Cerebellar cortex (tissue), 1 donor: ENCODE results near the gene ANKRD28.
"Not testable (repeated sequence)": the region's sequence is repeated elsewhere in the genome, so short reads cannot be mapped to it uniquely, and the experiment has no call there.

ENCODE experiments used
- DNase-seq: peaks from one replicate; pipeline ENCODE4 v3.0.0-alpha.2; 2015; ENCODE audit warnings: low spot score

Gene ANKRD28

DNA sequence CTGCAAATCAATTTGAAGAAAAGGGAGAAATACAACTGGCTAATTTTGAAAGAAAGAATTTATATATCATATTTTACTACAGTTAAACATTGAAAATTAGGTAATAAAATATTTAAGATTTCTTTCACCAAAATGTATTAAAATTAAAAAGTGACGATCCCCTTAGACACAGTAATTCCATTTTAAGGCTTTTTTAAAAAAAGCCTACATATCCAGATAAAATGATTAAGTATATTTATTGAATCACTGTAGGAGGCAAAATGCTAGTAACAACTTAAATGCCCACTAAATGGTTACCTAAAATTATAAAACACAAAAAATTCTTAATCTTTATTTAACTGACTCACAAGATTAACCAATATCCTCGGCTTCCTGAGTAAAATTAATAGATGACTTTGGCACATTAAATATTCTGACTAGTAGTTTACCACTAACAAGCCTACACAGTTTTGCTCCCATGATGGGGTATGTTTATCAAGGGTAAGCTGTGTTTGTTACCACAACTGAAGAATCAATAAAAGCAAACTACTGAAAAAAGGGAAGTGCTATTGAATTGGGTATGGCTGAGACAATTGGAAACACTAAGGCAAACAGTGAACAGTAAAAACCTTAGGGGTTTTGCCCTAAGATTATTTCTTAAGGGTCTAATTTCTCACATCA is 28.4 kb downstream of the ANKRD28 start:
- no peak for DNase-seq

DNA sequence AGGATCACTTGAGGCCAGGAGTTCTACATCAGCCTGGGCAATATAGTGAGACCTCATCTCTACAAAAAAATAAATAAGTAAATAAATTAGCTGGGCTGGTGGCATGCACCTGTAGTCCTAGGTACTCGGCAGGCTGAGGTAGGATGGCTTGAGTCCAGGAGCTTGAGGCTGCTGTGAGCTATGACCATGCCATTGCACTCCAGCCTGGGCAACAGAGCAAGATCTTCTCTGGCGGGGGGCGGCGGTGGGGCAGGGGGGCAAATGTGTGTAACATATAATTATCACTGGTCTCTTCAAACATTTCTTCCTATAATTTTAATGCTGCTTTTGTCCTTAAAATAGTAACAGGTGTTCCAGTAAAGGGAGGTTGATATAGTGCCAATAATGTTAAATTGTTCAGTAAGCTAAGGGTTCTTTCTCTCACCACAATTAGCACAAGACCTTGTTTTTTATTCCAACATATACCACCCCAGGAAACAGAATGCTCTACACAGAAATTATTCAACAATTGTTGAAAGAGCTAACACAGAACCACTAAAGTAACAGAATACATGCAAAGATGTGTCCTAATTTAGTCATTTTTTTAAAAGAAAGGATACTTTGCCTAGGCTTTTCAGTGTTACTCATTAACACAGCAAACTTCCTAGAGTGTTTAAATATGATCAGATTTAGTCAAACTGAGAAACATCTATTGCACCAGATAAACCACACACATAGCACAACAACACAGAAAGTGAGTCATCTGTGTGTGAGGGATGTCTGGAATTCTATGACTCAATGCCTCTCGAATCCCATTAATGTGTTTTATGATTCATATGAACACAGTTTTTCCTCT is 29.1 kb downstream of the ANKRD28 start:
- peak; percentile 60 for DNase-seq

DNA sequence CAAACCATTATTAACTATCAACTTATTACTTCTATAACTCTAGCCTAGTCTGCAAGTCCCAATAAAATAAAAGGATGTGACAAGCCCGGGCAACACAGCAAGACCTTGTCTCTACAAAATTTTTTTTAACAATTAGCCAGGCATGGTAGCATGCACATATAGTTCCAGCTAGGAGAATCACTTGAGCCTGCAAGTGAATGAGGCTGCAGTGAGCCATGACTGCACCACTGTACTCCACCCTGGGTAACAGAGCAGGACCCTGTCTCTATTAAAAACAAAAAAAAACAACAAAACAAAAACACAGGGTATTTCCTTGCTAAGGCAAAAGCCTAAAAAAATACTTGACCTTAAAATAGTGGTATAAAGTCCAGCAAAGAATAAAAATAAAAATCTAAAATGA is 31.4 kb downstream of the ANKRD28 start:
- no peak for DNase-seq

DNA sequence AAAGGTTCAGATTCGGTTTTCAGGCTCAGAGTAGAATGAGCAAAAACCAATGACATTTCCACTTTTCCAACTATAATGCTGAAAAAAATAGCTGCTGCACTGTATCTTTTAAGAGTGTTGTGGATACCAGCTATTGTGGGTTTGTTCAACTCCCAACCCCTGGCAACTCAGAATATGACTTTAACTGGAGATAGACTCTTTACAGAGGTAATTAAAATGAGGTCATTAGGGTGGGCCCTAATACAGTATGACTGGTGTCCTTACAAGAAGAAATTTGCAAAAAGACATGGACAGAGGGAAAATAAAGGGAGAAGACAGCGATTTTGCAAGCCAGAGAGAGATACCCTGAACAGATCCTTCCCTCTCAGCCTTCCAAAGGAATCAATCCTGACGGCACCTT is 39.5 kb downstream of the ANKRD28 start:
- no peak for DNase-seq

DNA sequence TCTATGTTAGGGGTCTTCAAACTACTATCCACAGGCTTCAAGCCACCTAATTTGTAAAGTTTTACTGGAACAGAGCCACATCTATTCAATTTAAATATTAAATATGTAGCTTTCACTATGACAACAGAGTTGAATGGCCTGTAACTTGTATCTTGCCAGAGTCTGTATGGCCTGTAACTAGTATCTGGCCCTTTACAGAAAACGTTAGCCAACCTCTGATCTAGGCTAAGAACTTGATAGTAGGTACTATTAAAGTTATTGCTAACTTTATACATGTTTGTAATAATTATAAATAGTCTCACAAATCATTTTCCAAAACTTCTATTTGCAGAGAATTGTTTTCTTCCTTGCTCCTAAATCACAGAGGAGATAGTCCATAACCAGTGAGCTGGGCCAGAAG is 40.0 kb downstream of the ANKRD28 start:
- no peak for DNase-seq

DNA sequence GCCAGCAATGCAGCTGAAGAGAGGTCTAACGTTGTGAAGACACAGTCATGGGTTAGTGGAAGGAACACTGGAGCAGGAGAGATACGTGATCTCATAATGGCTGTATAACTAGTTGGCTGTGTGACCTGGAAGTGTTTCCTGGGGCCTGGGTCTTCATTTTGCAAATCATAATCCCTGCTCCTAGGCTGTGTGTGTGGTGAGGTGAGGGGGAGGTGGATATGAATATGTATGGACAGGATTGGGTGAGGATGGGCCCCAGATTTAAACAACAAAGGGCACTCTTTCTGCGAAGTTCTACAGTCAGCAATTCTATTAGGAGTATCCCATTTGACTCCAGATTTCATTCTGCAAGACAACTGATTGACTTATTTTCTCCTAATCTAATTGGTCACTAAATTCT is 41.3 kb downstream of the ANKRD28 start:
- DNase-seq = no peak

DNA sequence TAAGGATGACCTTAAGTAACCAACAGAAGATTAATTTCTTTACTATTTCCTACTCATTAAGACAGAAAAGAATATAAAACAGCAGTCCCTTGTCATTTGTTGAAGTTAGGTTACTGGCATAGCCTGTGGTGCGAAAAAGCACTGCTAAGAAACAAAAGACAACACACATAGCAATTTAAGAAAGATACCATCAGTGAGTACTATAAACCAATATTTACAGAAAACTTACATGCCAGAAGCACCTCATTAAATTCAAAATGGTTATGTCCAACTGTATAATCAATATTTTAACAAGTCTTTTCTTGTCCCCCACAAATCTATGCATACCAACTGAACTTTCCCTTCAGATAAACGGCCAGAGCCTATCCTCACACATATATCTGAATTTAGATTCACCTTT is 42.0 kb downstream of the ANKRD28 start:
- DNase-seq = no peak

DNA sequence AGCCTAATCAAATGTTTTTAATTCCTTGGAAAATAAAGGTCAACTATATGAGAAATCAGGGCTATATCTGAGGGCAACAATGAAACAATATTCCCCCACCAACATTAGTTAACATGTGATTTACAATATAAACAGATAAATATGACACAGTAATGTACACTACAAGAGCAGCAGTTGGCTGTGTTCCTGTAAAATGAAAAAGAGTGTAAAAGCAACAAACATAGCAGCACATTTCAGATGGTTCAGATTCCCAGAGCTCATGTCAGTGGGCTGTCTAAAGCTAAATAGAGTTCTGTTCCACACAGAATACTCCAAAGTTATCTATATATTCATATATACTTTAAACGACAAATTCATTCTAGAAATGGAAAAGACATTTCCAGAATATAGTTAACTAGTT is 42.6 kb downstream of the ANKRD28 start:
- no peak for DNase-seq

DNA sequence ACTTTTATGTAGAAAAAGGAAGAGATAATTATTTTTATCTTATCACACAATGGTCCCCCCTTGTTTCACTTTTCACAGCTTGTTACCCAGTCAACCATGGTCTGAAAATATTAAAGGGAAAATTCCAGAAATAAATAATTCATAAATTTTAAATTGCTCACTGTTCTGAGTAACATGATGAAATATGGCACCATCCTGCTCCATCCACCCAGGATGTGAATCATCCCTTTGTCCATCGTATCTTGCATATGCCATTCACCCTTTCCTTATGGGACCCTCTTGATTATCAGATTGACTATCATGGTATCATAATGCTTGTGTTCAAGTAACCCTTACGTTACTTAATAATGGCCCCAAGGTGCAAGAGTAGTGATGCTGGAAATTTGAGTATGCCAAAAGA is 43.7 kb downstream of the ANKRD28 start:
- no peak for DNase-seq

DNA sequence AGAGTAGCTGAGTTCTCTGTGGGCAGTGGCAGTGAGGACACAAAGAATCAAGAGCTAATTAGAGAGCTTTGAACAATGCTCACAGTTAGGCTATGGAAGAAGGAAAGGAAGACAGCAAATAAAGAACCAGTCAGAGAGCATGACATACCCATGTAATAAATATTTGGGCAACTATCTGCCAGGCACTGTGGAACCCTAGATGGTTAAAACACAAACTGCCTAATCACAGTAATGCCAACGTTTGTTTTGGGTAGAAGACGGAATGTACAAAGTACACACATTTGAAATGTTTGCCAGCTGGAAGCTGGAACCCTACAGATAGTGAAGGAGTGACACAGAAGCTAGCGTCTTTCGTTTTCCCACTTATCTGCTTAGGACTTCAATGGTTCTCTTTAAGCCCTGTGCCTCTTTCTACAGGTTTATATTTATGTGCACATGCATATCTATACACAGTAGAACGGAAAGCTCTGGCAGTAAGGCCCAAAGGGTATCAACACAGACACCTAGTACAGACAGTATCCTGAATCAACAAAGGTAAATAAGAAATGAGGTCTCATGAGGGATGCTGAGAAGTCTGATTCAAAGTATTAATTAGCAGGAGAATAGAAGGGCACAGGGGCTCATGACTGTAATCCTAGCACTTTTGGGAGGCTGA is 44.6 kb downstream of the ANKRD28 start:
- peak; percentile 56 for DNase-seq

DNA sequence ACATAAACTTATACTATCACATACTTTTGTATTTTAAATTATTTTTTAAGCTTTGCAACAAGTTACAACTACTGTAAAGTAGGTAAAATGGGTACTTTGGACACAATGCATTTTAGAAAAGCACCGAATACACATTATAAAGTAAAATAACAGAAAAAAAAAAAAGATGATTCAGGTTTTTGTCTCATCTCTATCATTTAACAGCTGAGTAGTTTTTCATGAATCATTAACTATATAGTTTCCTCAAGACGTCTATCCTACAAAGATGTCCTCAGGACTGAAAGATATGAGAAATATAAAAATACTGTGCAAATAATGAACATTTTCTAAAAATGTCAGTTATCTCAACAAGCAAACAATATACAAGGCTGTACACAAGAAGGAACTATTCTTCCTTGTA is 46.9 kb downstream of the ANKRD28 start:
- DNase-seq = no peak

DNA sequence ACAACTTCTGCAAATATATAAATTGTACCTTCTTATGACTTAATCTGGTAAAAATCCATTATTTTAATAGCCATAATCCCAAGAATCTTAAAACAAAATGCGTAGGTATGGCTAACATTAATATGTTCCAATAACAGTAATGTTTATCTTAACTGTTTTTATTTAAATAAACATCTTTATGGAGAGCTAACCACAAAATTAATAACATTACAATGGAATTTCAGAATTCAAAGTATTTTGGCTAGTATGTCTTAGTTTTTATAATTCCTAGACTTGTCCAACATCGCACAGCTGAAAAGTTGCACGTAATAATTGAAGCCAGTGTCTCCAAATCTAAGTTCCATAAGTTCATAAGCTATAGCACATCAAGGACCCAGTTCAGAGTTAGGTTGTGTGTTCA is 47.6 kb downstream of the ANKRD28 start:
- DNase-seq = no peak

DNA sequence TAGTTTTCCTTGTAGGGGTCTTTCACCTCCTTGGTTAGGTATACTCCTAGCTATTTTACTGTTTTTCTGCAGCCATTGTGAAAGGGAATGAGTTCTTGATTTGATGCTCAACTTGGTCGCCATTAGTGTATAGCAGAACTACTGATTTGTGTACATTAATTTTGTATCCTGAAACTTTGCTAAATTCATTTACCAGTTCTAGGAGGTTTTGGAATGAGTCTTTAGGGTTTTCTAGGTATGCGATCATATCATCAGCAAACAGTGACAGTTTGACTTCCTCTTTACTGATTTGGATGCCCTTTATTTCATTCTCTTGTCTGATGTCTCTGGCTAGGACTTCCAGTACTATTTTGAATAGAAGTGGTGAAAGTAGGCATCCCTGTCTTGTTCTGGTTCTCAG is 51.9 kb downstream of the ANKRD28 start:
- not testable (repeated sequence) for DNase-seq

DNA sequence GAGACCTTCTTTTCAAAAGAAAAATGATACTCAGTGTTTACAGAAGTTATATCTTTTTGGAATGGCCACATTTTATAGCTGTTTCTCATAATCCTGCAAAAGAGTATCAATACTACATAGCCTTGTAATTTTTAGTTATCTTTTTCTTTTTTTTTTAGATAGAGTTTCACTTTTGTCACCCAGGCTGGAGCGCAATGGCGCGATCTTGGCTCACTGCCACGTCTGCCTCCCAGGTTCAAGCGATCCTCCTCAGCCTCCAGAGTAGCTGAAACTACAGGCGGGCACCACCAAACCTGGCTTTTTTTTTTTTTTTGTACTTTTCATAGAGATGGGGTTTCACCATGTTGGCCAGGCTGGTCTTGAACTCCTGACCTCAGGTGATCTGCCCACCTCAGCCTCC is 53.6 kb downstream of the ANKRD28 start:
- DNase-seq = no peak

DNA sequence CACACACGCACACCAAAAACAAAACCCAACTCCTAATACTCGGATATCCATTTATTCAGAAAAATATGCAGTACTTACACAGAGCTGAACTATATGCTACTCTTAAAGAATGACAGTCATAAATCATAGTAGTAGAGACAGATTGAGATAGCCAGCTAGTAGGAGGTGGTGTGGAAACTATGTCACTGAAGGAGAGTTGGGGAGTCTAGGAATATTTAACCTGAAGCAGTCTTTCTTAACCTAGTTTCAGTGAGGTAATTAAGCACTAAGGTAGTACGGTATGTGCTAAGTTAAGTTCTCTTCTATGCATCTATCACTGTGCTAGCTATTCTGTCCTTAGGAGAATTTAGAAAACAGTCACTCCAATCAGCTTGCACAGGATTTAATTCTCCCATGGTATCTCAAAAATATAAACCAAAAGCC is 54.2 kb downstream of the ANKRD28 start:
- no peak for DNase-seq

DNA sequence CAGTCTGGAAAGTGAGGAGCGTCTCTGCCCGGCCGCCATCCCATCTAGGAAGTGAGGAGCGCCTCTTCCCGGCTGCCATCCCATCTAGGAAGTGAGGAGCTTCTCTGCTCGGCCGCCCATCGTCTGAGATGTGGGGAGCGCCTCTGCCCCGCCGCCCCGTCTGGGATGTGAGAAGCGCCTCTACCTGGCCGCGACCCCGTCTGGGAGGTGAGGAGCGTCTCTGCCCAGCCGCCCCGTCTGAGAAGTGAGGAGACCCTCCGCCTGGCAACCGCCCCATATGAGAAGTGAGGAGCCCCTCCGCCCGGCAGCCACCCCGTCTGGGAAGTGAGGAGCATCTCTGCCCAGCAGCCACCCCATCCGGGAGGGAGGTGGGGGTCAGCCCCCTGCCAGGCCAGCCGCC is 55.5 kb downstream of the ANKRD28 start:
- DNase-seq = not testable (repeated sequence)

DNA sequence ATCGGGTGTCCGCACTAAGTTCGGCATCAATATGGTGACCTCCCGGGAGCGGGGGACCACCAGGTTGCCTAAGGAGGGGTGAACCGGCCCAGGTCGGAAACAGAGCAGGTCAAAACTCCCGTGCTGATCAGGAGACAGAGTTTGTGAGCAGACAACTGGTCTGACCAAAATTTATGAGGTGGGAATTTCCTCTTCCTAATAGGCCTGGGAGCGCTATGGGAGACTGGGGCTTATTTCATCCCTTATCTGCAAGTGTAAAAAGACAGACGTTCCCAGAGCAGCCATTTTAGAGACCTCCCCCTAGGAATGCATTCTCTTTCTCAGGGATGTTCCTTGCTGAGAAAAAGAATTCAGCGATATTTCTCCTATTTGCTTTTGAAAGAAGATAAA is 59.2 kb downstream of the ANKRD28 start:
- not testable (repeated sequence) for DNase-seq

DNA sequence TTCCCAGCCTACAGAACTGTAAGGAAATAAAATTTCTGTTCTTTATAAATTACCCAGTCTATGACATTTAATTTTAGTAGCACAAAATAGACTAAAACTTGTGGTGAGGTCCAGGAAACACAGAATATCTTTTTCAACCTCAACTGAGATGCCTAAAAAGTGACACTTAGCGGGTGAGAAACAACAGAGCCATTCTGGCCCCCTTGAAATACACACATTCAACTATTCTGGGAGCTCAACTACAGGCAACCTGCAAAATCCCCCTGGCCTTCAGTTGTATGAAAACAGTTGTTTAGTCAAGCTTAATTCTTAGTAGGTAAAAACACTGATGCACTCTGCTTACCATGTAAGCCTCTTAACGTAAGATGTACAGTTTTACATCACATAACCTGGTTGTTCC is 66.8 kb downstream of the ANKRD28 start:
- DNase-seq = no peak

DNA sequence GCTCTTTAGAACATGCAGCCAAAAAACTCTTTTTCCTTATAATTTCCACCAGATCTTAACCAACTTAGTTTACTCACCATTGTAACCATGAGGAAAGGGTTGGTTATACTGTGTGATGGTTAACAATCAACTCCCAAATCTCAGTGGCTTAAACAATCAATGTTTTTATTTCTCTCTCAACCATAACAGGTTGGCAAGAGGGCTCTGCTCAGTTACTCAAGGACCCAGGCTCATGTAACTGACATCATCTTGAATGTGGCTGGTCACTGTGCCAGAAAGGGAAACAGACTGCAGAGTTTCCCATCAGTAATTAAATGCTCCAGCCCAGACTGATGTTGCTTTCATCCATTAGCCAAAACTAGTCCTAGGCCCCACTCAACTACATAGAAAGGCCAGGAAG is 69.0 kb downstream of the ANKRD28 start:
- DNase-seq = no peak

DNA sequence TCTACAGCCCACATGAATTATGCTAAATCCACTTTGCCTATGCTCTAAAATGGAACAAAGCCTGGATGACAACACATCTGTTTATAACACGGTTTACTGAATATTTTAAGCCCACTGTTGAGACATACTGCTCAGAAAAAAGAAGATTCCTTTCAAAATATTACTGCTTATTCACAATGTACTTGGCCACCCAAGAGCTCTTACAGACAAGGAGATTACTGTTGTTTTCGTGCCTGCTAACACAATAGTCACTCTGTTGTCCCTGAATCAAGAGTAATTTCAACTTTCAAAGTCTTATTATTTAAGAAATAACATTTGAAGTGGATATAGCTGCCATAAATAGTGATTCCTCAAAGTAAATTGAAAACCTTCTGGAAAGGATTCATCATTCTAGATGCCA is 70.9 kb downstream of the ANKRD28 start:
- DNase-seq = no peak

DNA sequence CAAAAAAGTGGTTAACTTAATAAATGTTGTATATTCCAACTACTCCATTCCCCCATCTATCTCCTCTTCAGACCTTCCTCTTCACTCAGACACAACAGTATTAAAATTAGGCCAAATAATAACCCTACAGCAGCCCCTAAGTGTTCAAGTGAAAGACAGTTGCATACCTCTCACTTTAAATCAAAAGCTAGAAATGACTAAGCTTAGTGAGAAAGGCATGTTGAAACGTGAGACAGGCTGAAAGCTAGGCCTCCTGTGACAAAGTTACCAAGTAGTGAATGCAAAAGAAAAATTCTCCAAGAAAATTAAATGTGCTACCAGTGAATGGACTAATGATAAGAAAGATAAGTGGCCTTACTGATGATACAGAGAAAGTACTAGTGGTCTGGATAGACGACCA is 71.7 kb downstream of the ANKRD28 start:
- no peak for DNase-seq

DNA sequence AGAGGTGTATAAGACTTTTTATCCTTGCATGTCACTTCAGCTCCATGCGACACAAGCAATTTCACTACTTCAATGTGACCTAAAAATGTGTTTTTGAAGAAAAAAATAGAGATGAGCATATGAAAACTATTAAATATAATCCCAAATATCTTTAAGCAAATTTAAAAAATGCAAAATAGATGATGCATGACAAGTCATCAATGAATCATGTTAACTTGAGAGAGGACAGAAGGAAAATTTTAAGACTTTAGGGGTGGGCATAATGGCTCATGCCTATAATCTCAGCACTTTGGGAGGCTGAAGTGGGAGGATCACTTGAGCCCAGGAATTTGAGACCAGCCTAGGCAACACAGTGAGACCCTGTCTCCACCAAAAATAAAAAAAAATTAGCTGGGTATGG is 73.3 kb downstream of the ANKRD28 start:
- DNase-seq = no peak

DNA sequence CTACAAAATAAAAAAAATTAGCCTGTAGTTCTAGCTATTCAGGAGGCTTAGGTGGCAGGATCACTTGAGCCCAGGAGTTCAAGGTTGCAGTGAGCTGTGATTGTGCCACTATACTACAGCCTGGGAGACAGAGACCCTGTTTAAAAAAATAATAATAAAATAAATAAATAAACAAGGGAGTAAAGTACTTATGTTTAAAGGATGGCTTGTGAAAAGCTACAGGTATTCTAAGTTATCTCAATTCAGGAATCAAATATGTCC is 74.2 kb downstream of the ANKRD28 start:
- no peak for DNase-seq
